Measurements from ENCODE around the gene EME2. TPM values are rescaled to one million over a fixed set of nuclear protein-coding genes. Genes with fewer than 3 reads are reported as not detected.

The EME2 gene
- total and polyA plus RNA-seq, 3 donors from 2014 or later, result 12.5 to 34.2 (median 20.3) TPM

- TF ChIP-seq POLR2A (IDR thresholded peaks at IDR 0.05), result no peak
- TF ChIP-seq CTCF (IDR thresholded peaks at IDR 0.05), result no peak
- H3K4me3 ChIP-seq, result no peak overlapping the region
- no peak overlapping the region for H3K27ac ChIP-seq
- no peak for DNase-seq
- H3K36me3 ChIP-seq (ENCODE audit: low read depth, missing control alignments), result no peaks in the 10 kb centered on the region
- no peaks in the 10 kb centered on the region for H3K9me3 ChIP-seq
- intact Hi-C loops (cut with DNase I; ENCODE audit: low total_unique reads), result no loop called here
- no peaks in the 10 kb centered on the region for H3K27me3 ChIP-seq
- peaks cover 14% of the 10 kb centered on the region for H3K4me1 ChIP-seq
- WGBS, 2 donors, result 84 to 98% methylated on average over 9 to 24 of the region's 25 CpGs
Measured at GRCh38 chr16:1820096-1820945, 47.7 kb downstream of the EME2 start.

GRCh38 chr16:1820946-1821290 is 48.3 kb downstream of the EME2 start:
- TF ChIP-seq CTCF (IDR thresholded peaks at IDR 0.05) (no peak), POLR2A (IDR thresholded peaks at IDR 0.05) (no peak)
- Histone ChIP-seq H3K27me3 (no peaks in the 10 kb centered on the region), H3K9me3 (no peaks in the 10 kb centered on the region), H3K4me1 (peaks cover 19% of the 10 kb centered on the region), H3K36me3 (ENCODE audit: low read depth, missing control alignments) (no peaks in the 10 kb centered on the region), H3K27ac (no peak overlapping the region), H3K4me3 (no peak overlapping the region)
- intact Hi-C loops (cut with DNase I; ENCODE audit: low total_unique reads), result no loop called here
- no peak for DNase-seq
- 85 to 91% methylated on average over 7 to 11 of the region's 12 CpGs for WGBS, 2 donors

GRCh38 chr16:1821861-1822611 is 49.4 kb downstream of the EME2 start:
- Histone ChIP-seq H3K9me3 (no peaks in the 10 kb centered on the region), H3K27me3 (no peaks in the 10 kb centered on the region), H3K4me3 (no peak overlapping the region), H3K36me3 (ENCODE audit: low read depth, missing control alignments) (no peaks in the 10 kb centered on the region), H3K27ac (no peak overlapping the region), H3K4me1 (peaks cover 19% of the 10 kb centered on the region)
- no peak for DNase-seq
- intact Hi-C loops (cut with DNase I; ENCODE audit: low total_unique reads), result no loop called here
- TF ChIP-seq CTCF (IDR thresholded peaks at IDR 0.05) (no peak), POLR2A (IDR thresholded peaks at IDR 0.05) (no peak)
- 96 to 97% methylated on average over 15 to 23 of the region's 24 CpGs for WGBS, 2 donors

- H3K36me3 ChIP-seq (ENCODE audit: low read depth, missing control alignments), result no peaks in the 10 kb centered on the region
- 93 to 96% methylated on average over 8 to 16 of the region's 16 CpGs for WGBS, 2 donors
- intact Hi-C loops (cut with DNase I; ENCODE audit: low total_unique reads), result no loop called here
Measured at GRCh38 chr16:1822801-1823200, 50.2 kb downstream of the EME2 start.

More at GRCh38 chr16:1822801-1823200, 50.2 kb downstream of the EME2 start:
- Histone ChIP-seq H3K27me3 (no peaks in the 10 kb centered on the region), H3K4me1 (peaks cover 20% of the 10 kb centered on the region), H3K27ac (no peak overlapping the region), H3K4me3 (no peak overlapping the region), H3K9me3 (no peaks in the 10 kb centered on the region)
- TF ChIP-seq CTCF (IDR thresholded peaks at IDR 0.05) (no peak), POLR2A (IDR thresholded peaks at IDR 0.05) (no peak)
- DNase-seq, result no peak

Measured in testis (tissue), 3 donors.